GM18511 (cell line): ENCODE results near the gene ZNF341.

ENCODE experiments used
- ATAC-seq: cut with Tn5 transposase; IDR thresholded peaks from one replicate; pipeline ENCODE4 v1.9.1; 2021; ENCODE audit warnings: mild to moderate bottlenecking, moderate library complexity; ENCODE audit not compliant: unreplicated experiment

ZNF341 gene

GRCh38 chr20:33839591-33839990 lies 107.8 kb downstream of the ZNF341 start:
- ATAC-seq = no peak

- ATAC-seq = no peak
Measured at GRCh38 chr20:33840160-33840559, 108.4 kb downstream of the ZNF341 start.

- no peak for ATAC-seq
Measured at GRCh38 chr20:33840759-33841435, 109.1 kb downstream of the ZNF341 start.

GRCh38 chr20:33841436-33841799 lies 109.6 kb downstream of the ZNF341 start:
- no peak for ATAC-seq
